ENCODE measurements around the gene POFUT2.

Gene POFUT2

DNA sequence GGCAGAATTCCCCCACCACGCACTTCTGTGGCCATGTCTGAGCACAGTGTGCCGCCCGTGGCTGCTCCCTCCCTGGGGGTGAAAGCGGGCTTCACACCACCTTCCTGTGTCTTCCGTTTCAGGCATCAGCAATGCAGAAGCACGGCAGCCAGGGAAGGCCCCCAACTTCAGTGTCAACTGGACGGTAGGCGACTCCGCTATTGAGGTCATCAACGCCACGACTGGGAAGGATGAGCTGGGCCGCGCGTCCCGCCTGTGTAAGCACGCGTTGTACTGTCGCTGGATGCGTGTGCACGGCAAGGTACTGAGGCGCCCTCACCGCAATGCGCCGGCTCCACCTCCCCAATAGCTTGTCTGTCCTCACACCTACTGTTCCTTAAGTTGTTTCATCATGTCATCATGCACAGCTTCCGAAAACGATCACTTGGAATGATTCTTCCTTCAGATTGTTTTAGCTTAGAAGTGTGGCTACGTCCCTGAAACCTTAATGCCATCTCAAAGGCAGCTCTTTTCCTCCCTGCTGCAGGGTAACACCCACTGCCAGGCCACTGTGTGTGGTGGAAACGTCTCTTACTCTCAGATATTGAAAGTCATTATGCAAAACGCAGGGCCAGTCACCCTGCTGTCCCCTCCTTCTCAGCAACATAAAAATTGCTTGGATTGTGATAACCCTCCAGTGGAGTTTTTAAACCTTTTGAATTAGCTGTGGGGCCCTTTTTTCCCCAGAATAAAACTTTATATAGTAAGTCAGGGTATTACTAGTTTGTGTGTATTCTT, 66.8 kb downstream of the POFUT2 start:
- no peak for FAIRE-seq

DNA sequence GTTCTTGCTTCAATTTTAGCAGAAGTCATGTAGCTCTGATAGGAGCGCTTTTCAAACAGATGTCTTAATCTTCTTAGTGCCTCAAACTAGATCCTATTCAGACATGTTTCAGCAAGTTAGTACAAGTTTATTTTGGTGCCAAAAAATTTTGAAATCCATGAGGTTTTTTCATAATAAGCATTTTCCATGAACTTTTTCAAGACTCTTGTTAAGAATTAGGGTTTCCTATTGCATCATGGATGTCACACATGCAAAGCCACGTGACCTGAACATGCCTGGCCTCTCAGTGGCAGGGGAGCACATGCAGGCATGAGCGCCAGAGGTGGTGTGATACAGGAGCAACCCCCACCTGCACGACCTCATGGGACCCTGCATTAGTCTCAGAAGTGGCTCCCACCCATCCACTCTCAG, 67.6 kb downstream of the POFUT2 start:
- FAIRE-seq = no peak

DNA sequence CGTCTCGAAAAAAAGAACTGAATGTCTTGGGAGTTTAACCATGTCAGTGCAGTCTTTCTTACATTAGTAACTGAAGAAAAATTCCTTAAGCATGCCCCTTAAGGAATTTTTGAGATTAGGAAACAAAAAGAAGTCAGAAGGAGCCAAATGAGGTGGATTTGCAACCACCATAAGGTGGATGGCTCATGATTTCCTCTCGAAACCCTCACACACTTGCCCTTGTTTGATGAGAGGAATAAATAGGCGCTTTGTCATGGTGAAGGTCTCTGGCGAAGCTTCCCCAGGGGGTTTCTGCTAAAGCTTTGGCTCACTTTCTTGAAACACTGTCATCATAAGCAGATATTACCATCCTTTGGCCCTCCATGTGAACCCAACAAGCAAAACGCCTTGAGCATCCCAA, 68.2 kb downstream of the POFUT2 start:
- FAIRE-seq = no peak

DNA sequence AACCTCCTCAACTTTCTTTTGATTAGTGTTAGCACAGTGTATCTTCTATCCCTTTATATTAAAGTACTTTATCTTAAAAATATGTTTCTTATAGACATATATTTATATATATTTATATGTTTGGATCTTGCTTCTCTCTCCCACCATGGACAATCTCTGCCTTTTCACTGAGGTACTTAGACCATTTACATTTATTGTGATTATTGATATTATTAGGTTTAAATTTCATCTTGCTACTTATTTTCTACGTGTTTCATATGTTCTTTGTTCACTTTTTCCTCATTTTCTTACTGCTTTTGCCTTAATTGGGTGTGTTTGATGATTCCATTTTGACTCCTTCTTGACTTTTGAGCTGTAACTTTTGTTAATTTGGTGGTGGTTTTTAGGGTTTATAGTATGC, 70.7 kb downstream of the POFUT2 start:
- no peak for FAIRE-seq

DNA sequence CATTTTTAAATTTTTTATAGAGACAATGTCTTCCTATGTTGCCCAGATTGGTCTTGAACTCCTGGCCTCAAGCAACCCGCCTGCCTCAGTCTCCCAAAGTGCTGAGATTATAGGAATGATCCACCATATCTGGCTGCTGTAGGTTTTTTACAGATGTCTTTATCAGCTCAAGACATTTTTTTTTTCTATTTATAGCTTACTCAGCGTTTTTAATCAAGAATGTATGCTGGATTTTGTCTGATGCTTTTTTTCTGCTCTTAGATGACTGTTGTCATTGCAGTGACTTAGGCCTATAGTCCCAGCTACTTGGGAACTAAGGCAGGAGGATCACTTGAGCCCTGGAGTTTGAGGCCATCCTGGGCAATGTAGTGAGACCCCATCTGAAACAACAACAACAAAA, 72.5 kb downstream of the POFUT2 start:
- FAIRE-seq = no peak
